Esophagus muscularis mucosa (tissue), 4 donors: ENCODE measurements around the gene MLC1. TPM values are rescaled to one million over a fixed set of nuclear protein-coding genes. Genes with fewer than 3 reads are reported as not detected.

Experiments used
- DNase-seq: peaks from one replicate; pipeline ENCODE4 v3.0.0-alpha.2; 2017; ENCODE audit errors: extremely low spot score
- H3K27ac ChIP-seq, 4 donors: fragments of 200-600 bp; sonication (generic); replicated peaks in 1 of 4; 1 replicate in 3 of 4; 2 replicates in 1 of 4; pipeline ENCODE4 v1.5.1; 2016 to 2019; ENCODE audit warnings: mild to moderate bottlenecking in 1 of 4
- H3K27me3 ChIP-seq, 4 donors: fragments of 200-600 bp; sonication (generic); one replicate each; pipeline versions ENCODE4 v1.5.1 to v1.6.0; 2016 to 2019
- H3K36me3 ChIP-seq, 4 donors: fragments of 200-600 bp; sonication (generic); one replicate each; pipeline ENCODE4 v1.5.1; 2016 to 2019
- H3K4me1 ChIP-seq, 4 donors: fragments of 200-600 bp; sonication (generic); one replicate each; pipeline ENCODE4 v1.5.1; 2016 to 2019
- H3K4me3 ChIP-seq, 4 donors: fragments of 200-600 bp; sonication (generic); 1 replicate in 2 of 4; 2 replicates in 2 of 4; pipeline ENCODE4 v1.5.1; 2016 to 2019; ENCODE audit warnings: mild to moderate bottlenecking in 4 of 4, moderate library complexity in 1 of 4
- H3K9me3 ChIP-seq, 4 donors: fragments of 200-600 bp; sonication (generic); 1 replicate in 3 of 4; 2 replicates in 1 of 4; pipeline ENCODE4 v1.5.1; 2016 to 2019
- CTCF ChIP-seq, 3 experiments: fragments of 200-600 bp in 2 of 3; fragments of 450-650 bp in 1 of 3; sonication (generic) in 2 of 3; IDR thresholded peaks; one replicate each; pipeline ENCODE4 v1.5.1; 2017 to 2019; ENCODE audit warnings: antibody characterized with exemption in 3 of 3, mild to moderate bottlenecking in 2 of 3, moderate library complexity in 1 of 3
- EP300 ChIP-seq: sonication (generic); formaldehyde crosslinking; IDR thresholded peaks from one replicate; pipeline ENCODE4 v1.6.1; 2017; ENCODE audit warnings: antibody characterized with exemption
- POLR2A ChIP-seq: fragments of 450-650 bp; IDR thresholded peaks from one replicate; pipeline ENCODE4 v1.6.1; 2017; ENCODE audit warnings: antibody characterized with exemption, moderate library complexity, mild to moderate bottlenecking, low read depth
- POLR2AphosphoS5 ChIP-seq, 2 donors: sonication (generic); formaldehyde crosslinking; IDR thresholded peaks; one replicate each; pipeline ENCODE4 v1.6.1; 2017; ENCODE audit warnings: antibody characterized with exemption in 2 of 2
- WGBS: methylation state at CpG from one replicate; pipeline ENCODE4 v1.1.5; 2018; 5-methylcytosine and 5-hydroxymethylcytosine counted together
- intact Hi-C: fragments of 100-400 bp; cut with DNase I; formaldehyde crosslinking; loops from one replicate; pipeline ENCODE4 v1.15.1; 2023
- total RNA-seq, 4 donors: library from RNA; depleted of rRNA; stranded (reverse); fragments of >200 nt; gene quantifications; one replicate each; pipeline versions ENCODE4 v1.1.0 to v1.2.1, GENCODE V29; 2016

Gene MLC1
- total RNA-seq, 4 donors from 2014 or later: 0.13 to 0.17 (median 0.17) TPM; not detected in 1

DNA sequence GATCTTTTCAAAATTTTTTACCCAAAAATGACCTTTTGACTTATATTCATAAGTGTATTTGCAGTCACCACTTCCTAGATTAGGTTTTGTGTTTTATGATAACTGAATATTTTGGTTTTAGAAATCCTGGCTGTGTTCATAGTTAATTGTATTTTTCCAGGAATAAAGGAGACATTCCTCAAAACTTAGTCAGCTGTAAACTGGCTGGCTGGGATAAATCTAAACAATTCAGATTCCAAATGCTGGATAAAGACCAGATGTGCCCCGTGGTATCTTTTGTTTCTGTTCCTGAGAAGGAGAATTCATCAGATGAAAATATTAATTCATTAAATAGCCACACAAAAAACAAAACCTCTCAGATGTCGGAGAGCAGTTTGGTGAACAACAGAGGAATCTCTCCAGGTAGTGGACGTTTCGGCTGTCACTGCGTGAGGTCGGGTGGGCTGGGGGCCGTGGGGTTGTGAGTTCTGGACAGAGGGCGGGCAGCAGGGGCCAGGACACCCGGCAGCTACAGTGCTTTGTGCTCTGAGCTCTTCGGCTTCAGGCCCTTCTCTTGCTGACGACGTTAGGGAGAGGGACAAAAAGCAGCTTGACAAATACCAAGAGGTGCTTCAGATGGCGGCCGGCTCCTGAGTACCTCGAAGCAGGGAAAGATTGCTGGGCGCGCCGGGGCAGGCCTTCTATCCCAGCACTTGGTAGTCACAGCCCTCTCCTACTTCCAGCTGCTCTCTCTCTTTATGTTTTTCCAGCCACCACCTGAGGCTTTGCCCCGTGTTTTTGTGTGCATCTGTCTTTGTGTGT is 29.2 kb upstream of the MLC1 start:
- intact Hi-C loops: no loop called here
- Histone ChIP-seq H3K4me1 (peaks cover 0 to 16% (median 9%) of the 10 kb centered on the region in 4 donors), H3K27me3 (peaks cover 0 to 26% (median 0%) of the 10 kb centered on the region in 4 donors), H3K36me3 (no peaks in the 10 kb centered on the region), H3K27ac (peak overlapping the region in 2 of 4 donors; percentile 44 to 60), H3K9me3 (no peaks in the 10 kb centered on the region), H3K4me3 (peak overlapping the region; percentile 1 to 36 (median 24))
- no peak for DNase-seq
- no peak for TF ChIP-seq POLR2AphosphoS5 (IDR thresholded peaks at IDR 0.05)
- no peak for TF ChIP-seq POLR2A
- no peak for TF ChIP-seq CTCF (IDR thresholded peaks at IDR 0.05)
- TF ChIP-seq EP300: no peak
- 49% methylated on average over 18 of the region's 19 CpGs for WGBS

DNA sequence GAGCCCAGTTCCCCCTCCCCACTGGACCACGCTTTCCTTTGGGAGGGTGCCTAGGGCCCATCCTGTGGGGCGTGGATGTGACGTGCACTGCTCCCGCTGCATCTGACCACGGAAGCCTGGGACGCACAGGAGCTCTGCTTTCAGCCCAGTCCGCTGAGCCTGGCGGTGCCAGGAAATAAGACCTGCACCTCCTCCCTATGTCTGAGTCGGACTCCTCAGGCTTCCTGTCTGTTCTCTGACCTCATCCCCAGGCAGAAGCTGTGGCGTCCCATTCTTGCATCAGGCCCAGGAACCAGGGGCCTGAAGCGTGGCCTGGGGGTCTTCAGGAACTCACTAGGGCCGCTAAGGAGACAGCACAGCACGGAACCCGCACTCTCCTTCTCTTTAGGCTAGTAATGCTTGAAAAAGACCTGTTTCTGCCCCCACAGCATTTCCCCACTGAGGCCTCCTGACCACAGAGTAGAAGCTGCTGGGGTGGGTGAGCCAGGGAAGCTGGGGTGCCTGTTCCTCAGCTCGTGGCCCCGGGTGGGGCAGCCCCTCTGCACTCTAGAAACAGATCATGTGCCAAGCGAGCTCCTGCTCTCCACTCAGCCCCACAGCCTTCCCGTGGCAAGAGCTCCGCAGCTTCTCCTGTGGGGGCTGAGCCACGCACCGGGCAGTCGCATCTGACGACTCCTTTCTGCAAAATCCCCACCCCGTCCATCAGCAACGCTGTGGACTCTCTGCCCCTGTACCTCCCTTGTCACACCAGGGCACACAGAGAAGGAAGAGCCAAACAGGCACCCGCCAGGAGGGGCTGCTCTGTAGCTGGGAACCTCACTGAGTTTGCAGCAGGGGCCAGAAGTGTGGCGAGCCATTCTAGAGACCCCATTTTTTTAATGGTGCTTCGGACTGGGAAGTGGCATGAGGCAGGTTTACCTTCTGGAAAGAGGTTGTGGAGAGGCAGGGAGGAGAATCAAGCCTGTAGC is 27.2 kb upstream of the MLC1 start:
- Histone ChIP-seq H3K27ac (no peak overlapping the region), H3K4me1 (peaks cover 0 to 16% (median 9%) of the 10 kb centered on the region in 4 donors), H3K27me3 (peaks cover 0 to 25% (median 0%) of the 10 kb centered on the region in 4 donors), H3K36me3 (no peaks in the 10 kb centered on the region), H3K4me3 (no peak overlapping the region), H3K9me3 (no peaks in the 10 kb centered on the region)
- WGBS: 75% methylated on average over 16 of the region's 28 CpGs
- no peak for TF ChIP-seq CTCF (IDR thresholded peaks at IDR 0.05)
- TF ChIP-seq POLR2A: no peak
- TF ChIP-seq EP300: no peak
- TF ChIP-seq POLR2AphosphoS5 (IDR thresholded peaks at IDR 0.05): no peak
- no peak for DNase-seq
- intact Hi-C loops: no loop called here

- Histone ChIP-seq H3K4me3 (no peak overlapping the region), H3K27me3 (peaks cover 0 to 26% (median 0%) of the 10 kb centered on the region in 4 donors), H3K9me3 (no peaks in the 10 kb centered on the region), H3K4me1 (peaks cover 0 to 16% (median 9%) of the 10 kb centered on the region in 4 donors), H3K36me3 (no peaks in the 10 kb centered on the region), H3K27ac (no peak overlapping the region)
- DNase-seq: no peak
- 91% methylated on average over 1 of the region's 1 CpG for WGBS
- TF ChIP-seq EP300: no peak
- no peak for TF ChIP-seq CTCF (IDR thresholded peaks at IDR 0.05)
- TF ChIP-seq POLR2A: no peak
- intact Hi-C loops: no loop called here
Measured at GRCh38 chr22:50111056-50111455, 25.8 kb upstream of the MLC1 start.

DNA sequence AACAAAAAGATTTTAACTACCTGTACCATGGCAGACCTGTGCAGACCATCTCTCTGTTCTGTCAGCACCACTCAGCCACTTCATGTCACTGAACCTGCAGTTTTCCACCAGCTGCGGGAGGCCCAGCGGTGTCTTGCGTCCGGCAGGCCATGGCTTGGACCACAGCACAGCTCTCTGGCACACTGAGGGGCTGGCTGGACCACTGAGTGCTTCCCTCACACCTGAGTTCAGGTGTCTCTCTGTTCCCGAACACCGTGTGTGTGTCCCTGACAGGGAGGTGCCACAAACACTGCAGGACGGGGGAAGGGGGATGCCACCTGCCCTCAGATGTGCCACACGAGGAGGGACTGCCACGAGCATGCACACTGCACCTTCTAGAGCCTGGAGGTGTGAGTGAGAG is 22.3 kb upstream of the MLC1 start:
- no peaks in the 10 kb centered on the region for H3K4me1 ChIP-seq
- intact Hi-C loops: no loop called here
- no peak for DNase-seq
- no peak overlapping the region for H3K27ac ChIP-seq
- no peak for TF ChIP-seq POLR2AphosphoS5 (IDR thresholded peaks at IDR 0.05)
- no peak for TF ChIP-seq EP300
- no peak for TF ChIP-seq POLR2A
- H3K36me3 ChIP-seq: no peaks in the 10 kb centered on the region
- 88% methylated on average over 6 of the region's 9 CpGs for WGBS
- H3K4me3 ChIP-seq: no peak overlapping the region
- H3K9me3 ChIP-seq: no peaks in the 10 kb centered on the region
- H3K27me3 ChIP-seq: peaks cover 0 to 20% (median 0%) of the 10 kb centered on the region in 4 donors
